Tibial nerve (tissue), 3 donors: ENCODE data around the gene MTA3.
"Not testable (repeated sequence)": the region's sequence is repeated elsewhere in the genome, so short reads cannot be mapped to it uniquely, and the experiment has no call there.

ENCODE experiments used
- CTCF ChIP-seq, 5 experiments: fragments of 200-600 bp in 3 of 5; fragments of 450-650 bp in 2 of 5; sonication (generic) in 3 of 5; IDR thresholded peaks; one replicate each; pipeline ENCODE4 v1.5.1; 2016 to 2019; ENCODE audit warnings: antibody characterized with exemption in 5 of 5, mild to moderate bottlenecking in 3 of 5, moderate library complexity in 2 of 5
- POLR2A ChIP-seq, 2 donors: fragments of 450-650 bp; IDR thresholded peaks; one replicate each; pipeline ENCODE4 v1.6.1; 2017; ENCODE audit warnings: antibody characterized with exemption in 2 of 2, mild to moderate bottlenecking in 2 of 2, moderate library complexity in 2 of 2

- not testable (repeated sequence) for TF ChIP-seq CTCF, POLR2A (IDR thresholded peaks at IDR 0.05)
Measured at GRCh38 chr2:42560133-42560532, 8.3 kb upstream of the MTA3 start.
